IPS DF 6.9 (cell line): Measurements from ENCODE around the gene UBXN6.

ENCODE experiments used
- DNase-seq: peaks from one replicate; pipeline ENCODE4 v3.0.0-alpha.2; 2013; ENCODE audit warnings: low read depth, low spot score
- H3K27ac ChIP-seq: one replicate; pipeline ENCODE4 v1.5.1; 2013; ENCODE audit warnings: low read length, control low read depth
- H3K27me3 ChIP-seq: 2 replicates; pipeline ENCODE4 v1.6.1; 2013; ENCODE audit warnings: mild to moderate bottlenecking, low read length; ENCODE audit not compliant: control insufficient read depth, insufficient read depth
- H3K36me3 ChIP-seq: 2 replicates; pipeline ENCODE4 v1.6.1; 2013; ENCODE audit warnings: low read length; ENCODE audit not compliant: control insufficient read depth, insufficient read depth
- H3K4me1 ChIP-seq: 2 replicates; pipeline ENCODE4 v1.6.1; 2013; ENCODE audit warnings: low read length; ENCODE audit not compliant: control insufficient read depth, insufficient read depth
- H3K4me3 ChIP-seq: 2 replicates; pipeline ENCODE4 v1.5.1; 2013; ENCODE audit warnings: mild to moderate bottlenecking, low read length
- H3K9me3 ChIP-seq: 2 replicates; pipeline ENCODE4 v1.6.1; 2013; ENCODE audit warnings: low read length, inconsistent platforms; ENCODE audit not compliant: control insufficient read depth, insufficient read depth
- WGBS: extraction: QIAGEN DNeasy Blood & Tissue Kit; methylation state at CpG from one replicate; pipeline ENCODE4 v1.1.7; 2013; ENCODE audit warnings: mixed read lengths, missing lambda C conversion rate; ENCODE audit not compliant: insufficient read length, insufficient coverage; 5-methylcytosine and 5-hydroxymethylcytosine counted together

The UBXN6 gene

GRCh38 chr19:4437103-4437502 lies 20.5 kb downstream of the UBXN6 start:
- no CpG with 5 or more reads among the region's 10 CpGs for WGBS
- H3K9me3 ChIP-seq, result no peaks in the 10 kb centered on the region
- H3K27me3 ChIP-seq, result no peaks in the 10 kb centered on the region
- H3K27ac ChIP-seq, result no peak overlapping the region
- peaks cover 55% of the 10 kb centered on the region for H3K36me3 ChIP-seq
- no peaks in the 10 kb centered on the region; the same call in 1 of the 2 replicates for H3K4me1 ChIP-seq
- no peak overlapping the region for H3K4me3 ChIP-seq
- no peak for DNase-seq

- H3K27ac ChIP-seq, result no peak overlapping the region
- no peak overlapping the region for H3K4me3 ChIP-seq
- no peaks in the 10 kb centered on the region; the same call in 1 of the 2 replicates for H3K4me1 ChIP-seq
- H3K9me3 ChIP-seq, result no peaks in the 10 kb centered on the region
- DNase-seq, result no peak
- H3K27me3 ChIP-seq, result no peaks in the 10 kb centered on the region
- WGBS, result no CpG with 5 or more reads among the region's 7 CpGs
- peaks cover 61% of the 10 kb centered on the region for H3K36me3 ChIP-seq
These were observed 21.4 kb downstream of the UBXN6 start for GRCh38 chr19:4436231-4436630.

GRCh38 chr19:4434391-4434790 lies 23.2 kb downstream of the UBXN6 start:
- WGBS, result no CpG with 5 or more reads among the region's 9 CpGs
- H3K4me3 ChIP-seq, result no peak overlapping the region
- H3K36me3 ChIP-seq, result peaks cover 67% of the 10 kb centered on the region
- H3K9me3 ChIP-seq, result no peaks in the 10 kb centered on the region
- H3K27ac ChIP-seq, result no peak overlapping the region
- no peaks in the 10 kb centered on the region; the same call in 1 of the 2 replicates for H3K4me1 ChIP-seq
- no peaks in the 10 kb centered on the region for H3K27me3 ChIP-seq
- DNase-seq, result no peak

- no peak for DNase-seq
- no peak overlapping the region for H3K4me3 ChIP-seq
- H3K36me3 ChIP-seq, result peaks cover 72% of the 10 kb centered on the region
- no CpG with 5 or more reads among the region's 28 CpGs for WGBS
- H3K27me3 ChIP-seq, result no peaks in the 10 kb centered on the region
- H3K9me3 ChIP-seq, result no peaks in the 10 kb centered on the region
- no peak overlapping the region for H3K27ac ChIP-seq
- no peaks in the 10 kb centered on the region; the same call in 1 of the 2 replicates for H3K4me1 ChIP-seq
These were observed 24.6 kb downstream of the UBXN6 start for GRCh38 chr19:4432918-4433506.

- H3K4me1 ChIP-seq, result no peaks in the 10 kb centered on the region; the same call in 1 of the 2 replicates
- H3K27me3 ChIP-seq, result no peaks in the 10 kb centered on the region
- no CpG with 5 or more reads among the region's 26 CpGs for WGBS
- H3K9me3 ChIP-seq, result no peaks in the 10 kb centered on the region
- H3K36me3 ChIP-seq, result peaks cover 69% of the 10 kb centered on the region
- no peak overlapping the region for H3K27ac ChIP-seq
- H3K4me3 ChIP-seq, result no peak overlapping the region
- no peak for DNase-seq
These were observed 25.6 kb downstream of the UBXN6 start for GRCh38 chr19:4431808-4432674.

- DNase-seq, result no peak
- Histone ChIP-seq H3K4me1 (no peaks in the 10 kb centered on the region; the same call in 1 of the 2 replicates), H3K4me3 (no peak overlapping the region), H3K9me3 (no peaks in the 10 kb centered on the region), H3K36me3 (peaks cover 62% of the 10 kb centered on the region), H3K27me3 (no peaks in the 10 kb centered on the region), H3K27ac (no peak overlapping the region)
- WGBS, result no CpG with 5 or more reads among the region's 9 CpGs
These were observed 26.3 kb downstream of the UBXN6 start for GRCh38 chr19:4431296-4431695.

- no CpG with 5 or more reads among the region's 12 CpGs for WGBS
- Histone ChIP-seq H3K9me3 (no peaks in the 10 kb centered on the region), H3K36me3 (peaks cover 58% of the 10 kb centered on the region), H3K4me3 (no peak overlapping the region), H3K27me3 (no peaks in the 10 kb centered on the region), H3K4me1 (no peaks in the 10 kb centered on the region), H3K27ac (no peak overlapping the region)
- no peak for DNase-seq
These were observed 26.8 kb downstream of the UBXN6 start for GRCh38 chr19:4430760-4431159.

GRCh38 chr19:4429771-4430171 lies 27.8 kb downstream of the UBXN6 start:
- Histone ChIP-seq H3K4me1 (no peaks in the 10 kb centered on the region), H3K27me3 (no peaks in the 10 kb centered on the region), H3K4me3 (no peak overlapping the region), H3K36me3 (peaks cover 58% of the 10 kb centered on the region), H3K27ac (no peak overlapping the region), H3K9me3 (no peaks in the 10 kb centered on the region)
- no peak for DNase-seq
- no CpG with 5 or more reads among the region's 12 CpGs for WGBS

- H3K4me1 ChIP-seq, result no peaks in the 10 kb centered on the region
- no peaks in the 10 kb centered on the region for H3K27me3 ChIP-seq
- no CpG with 5 or more reads among the region's 16 CpGs for WGBS
- no peak overlapping the region for H3K27ac ChIP-seq
- no peak overlapping the region for H3K4me3 ChIP-seq
- H3K9me3 ChIP-seq, result no peaks in the 10 kb centered on the region
- H3K36me3 ChIP-seq, result peaks cover 53% of the 10 kb centered on the region
- no peak for DNase-seq
These were observed 28.3 kb downstream of the UBXN6 start for GRCh38 chr19:4429256-4429655.

- H3K9me3 ChIP-seq, result no peaks in the 10 kb centered on the region
- H3K27me3 ChIP-seq, result no peaks in the 10 kb centered on the region
- H3K27ac ChIP-seq, result no peak overlapping the region
- DNase-seq, result no peak
- H3K4me3 ChIP-seq, result no peak overlapping the region
- no CpG with 5 or more reads among the region's 20 CpGs for WGBS
- peaks cover 58% of the 10 kb centered on the region for H3K36me3 ChIP-seq
- H3K4me1 ChIP-seq, result no peaks in the 10 kb centered on the region
These were observed 29.1 kb downstream of the UBXN6 start for GRCh38 chr19:4428326-4428975.
